Glutamatergic neuron (in vitro differentiated cells): ENCODE results near the gene UNC5CL. TPM values are rescaled to one million over a fixed set of nuclear protein-coding genes. Genes with fewer than 3 reads are reported as not detected.
"Not testable (repeated sequence)": the region's sequence is repeated elsewhere in the genome, so short reads cannot be mapped to it uniquely, and the experiment has no call there.

Experiments used
- DNase-seq: peaks from one replicate; pipeline ENCODE4 v3.0.0; 2022
- H3K27ac Mint-ChIP-seq: one replicate; pipeline ENCODE4 v1.8.0; 2020; ENCODE audit warnings: mild to moderate bottlenecking, mixed read lengths, inconsistent platforms; ENCODE audit not compliant: unreplicated experiment
- H3K27me3 Mint-ChIP-seq: one replicate; pipeline ENCODE4 v1.8.0; 2020; ENCODE audit warnings: mild to moderate bottlenecking, moderate library complexity, mixed read lengths, inconsistent platforms; ENCODE audit not compliant: unreplicated experiment
- H3K36me3 Mint-ChIP-seq: one replicate; pipeline ENCODE4 v1.8.0; 2020; ENCODE audit warnings: mild to moderate bottlenecking, mixed read lengths, inconsistent platforms; ENCODE audit not compliant: unreplicated experiment
- H3K4me1 Mint-ChIP-seq: one replicate; pipeline ENCODE4 v1.8.0; 2020; ENCODE audit warnings: mild to moderate bottlenecking, low read depth, mixed read lengths, inconsistent platforms; ENCODE audit not compliant: unreplicated experiment
- H3K4me3 Mint-ChIP-seq: one replicate; pipeline ENCODE4 v1.8.0; 2020; ENCODE audit warnings: mild to moderate bottlenecking, mixed read lengths, inconsistent platforms; ENCODE audit not compliant: unreplicated experiment
- H3K9me3 Mint-ChIP-seq: one replicate; pipeline ENCODE4 v1.8.0; 2020; ENCODE audit warnings: mild to moderate bottlenecking, moderate library complexity, mixed read lengths, inconsistent platforms; ENCODE audit not compliant: unreplicated experiment
- total RNA-seq: library from RNA; stranded (reverse); fragmentation: NEBNext Ultra II Directional; extraction: Animal tissue kit (Norgen Biotek cat#: 25700); gene quantifications from one replicate; pipeline ENCODE4 v1.2.1, GENCODE V29; 2021; ENCODE audit not compliant: unreplicated experiment
- TF ChIP-seq, protein P1 (sequence below): fragments of 200-600 bp; sonication (generic); IDR thresholded peaks from one replicate; pipeline ENCODE4 v1.5.0; 2021; ENCODE audit not compliant: partially characterized antibody, unreplicated experiment

The UNC5CL gene
- total RNA-seq, 1 donor from 2014 or later, result 1.0 TPM

DNA sequence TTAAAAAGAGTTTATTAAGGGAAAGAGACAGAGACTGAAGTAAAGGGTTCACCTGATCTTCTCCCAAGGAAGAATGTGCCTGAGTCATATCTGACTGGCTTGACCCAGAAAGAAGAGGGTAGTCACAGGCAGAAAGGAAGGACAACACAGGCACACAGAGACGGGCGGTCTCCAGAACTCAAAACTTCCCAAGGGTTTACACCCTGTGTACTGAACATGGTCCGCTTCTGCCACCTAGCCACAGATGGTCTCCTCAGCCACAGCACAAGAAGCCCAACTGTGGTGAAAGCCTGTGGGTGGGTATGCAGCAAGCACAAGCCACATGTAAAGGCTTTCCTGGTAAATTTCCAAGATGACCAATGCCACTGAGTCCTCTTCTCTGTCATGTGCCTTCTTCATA is 17.2 kb downstream of the UNC5CL start:
- Mint-ChIP-seq H3K27ac (no peak overlapping the region), H3K36me3 (peaks cover 3% of the 10 kb centered on the region), H3K4me3 (no peak overlapping the region), H3K27me3 (no peaks in the 10 kb centered on the region), H3K4me1 (no peaks in the 10 kb centered on the region), H3K9me3 (no peaks in the 10 kb centered on the region)
- no peak for DNase-seq
- TF ChIP-seq, protein P1, sequence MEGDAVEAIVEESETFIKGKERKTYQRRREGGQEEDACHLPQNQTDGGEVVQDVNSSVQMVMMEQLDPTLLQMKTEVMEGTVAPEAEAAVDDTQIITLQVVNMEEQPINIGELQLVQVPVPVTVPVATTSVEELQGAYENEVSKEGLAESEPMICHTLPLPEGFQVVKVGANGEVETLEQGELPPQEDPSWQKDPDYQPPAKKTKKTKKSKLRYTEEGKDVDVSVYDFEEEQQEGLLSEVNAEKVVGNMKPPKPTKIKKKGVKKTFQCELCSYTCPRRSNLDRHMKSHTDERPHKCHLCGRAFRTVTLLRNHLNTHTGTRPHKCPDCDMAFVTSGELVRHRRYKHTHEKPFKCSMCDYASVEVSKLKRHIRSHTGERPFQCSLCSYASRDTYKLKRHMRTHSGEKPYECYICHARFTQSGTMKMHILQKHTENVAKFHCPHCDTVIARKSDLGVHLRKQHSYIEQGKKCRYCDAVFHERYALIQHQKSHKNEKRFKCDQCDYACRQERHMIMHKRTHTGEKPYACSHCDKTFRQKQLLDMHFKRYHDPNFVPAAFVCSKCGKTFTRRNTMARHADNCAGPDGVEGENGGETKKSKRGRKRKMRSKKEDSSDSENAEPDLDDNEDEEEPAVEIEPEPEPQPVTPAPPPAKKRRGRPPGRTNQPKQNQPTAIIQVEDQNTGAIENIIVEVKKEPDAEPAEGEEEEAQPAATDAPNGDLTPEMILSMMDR, result no peak

DNA sequence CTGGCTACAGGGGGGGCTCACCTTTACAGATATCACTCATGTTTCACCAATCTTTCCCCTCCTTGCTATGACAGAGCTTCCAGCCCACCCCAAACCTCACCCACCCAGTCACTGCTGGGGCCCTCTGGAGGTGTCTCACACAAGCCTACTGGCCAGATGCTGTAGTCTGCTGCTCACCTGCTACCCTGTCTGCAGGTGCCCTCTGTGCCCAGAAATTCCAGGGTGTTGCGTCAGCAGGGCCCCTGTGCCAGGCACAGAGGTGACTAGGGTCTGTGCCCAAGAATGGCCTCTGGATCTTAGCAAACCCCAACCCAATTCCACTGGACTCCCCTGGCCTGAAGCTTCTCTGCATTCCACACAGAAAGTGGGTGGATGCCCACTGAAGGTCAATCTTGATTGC is 21.4 kb downstream of the UNC5CL start:
- H3K9me3 Mint-ChIP-seq, result no peaks in the 10 kb centered on the region
- TF ChIP-seq, protein P1, result no peak
- no peaks in the 10 kb centered on the region for H3K27me3 Mint-ChIP-seq
- H3K4me1 Mint-ChIP-seq, result peaks cover 2% of the 10 kb centered on the region
- H3K27ac Mint-ChIP-seq, result no peak overlapping the region
- DNase-seq, result no peak
- H3K36me3 Mint-ChIP-seq, result peaks cover 3% of the 10 kb centered on the region
- H3K4me3 Mint-ChIP-seq, result no peak overlapping the region

DNA sequence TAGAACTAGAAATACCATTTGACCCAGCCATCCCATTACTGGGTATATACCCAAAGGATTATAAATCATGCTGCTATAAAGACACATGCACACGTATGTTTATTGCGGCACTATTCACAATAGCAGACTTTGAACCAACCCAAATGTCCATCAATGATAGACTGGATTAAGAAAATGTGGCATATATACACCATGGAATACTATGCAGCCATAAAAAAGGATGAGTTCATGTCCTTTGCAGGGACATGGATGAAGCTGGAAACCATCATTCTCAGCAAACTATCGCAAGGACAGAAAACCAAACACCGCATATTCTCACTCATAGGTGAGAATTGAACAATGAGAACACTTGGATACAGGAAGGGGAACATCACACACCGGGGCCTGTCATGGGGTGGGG is 23.2 kb downstream of the UNC5CL start:
- not testable (repeated sequence) for H3K27me3 Mint-ChIP-seq, H3K27ac Mint-ChIP-seq, H3K4me1 Mint-ChIP-seq, H3K4me3 Mint-ChIP-seq, DNase-seq, H3K36me3 Mint-ChIP-seq, H3K9me3 Mint-ChIP-seq

DNA sequence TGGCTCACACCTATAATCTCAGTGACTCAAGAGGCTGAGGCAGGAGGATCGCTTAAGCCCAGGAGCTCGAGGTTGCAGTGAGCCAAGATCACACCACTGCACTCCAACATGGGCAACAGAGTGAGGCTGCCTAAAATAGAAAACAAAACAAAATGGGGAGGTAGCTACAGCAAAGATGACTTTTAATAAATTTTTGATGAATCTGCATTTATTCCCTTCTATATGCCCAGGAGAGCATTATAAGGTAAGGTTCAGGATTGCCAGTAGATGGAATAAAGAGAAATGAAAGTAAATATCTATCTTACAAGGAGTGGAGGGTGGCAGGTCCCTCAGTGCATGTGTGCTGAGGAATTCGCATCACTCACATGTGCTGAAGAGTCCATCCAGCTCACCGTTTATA is 24.2 kb downstream of the UNC5CL start:
- no peaks in the 10 kb centered on the region for H3K9me3 Mint-ChIP-seq
- no peak overlapping the region for H3K27ac Mint-ChIP-seq
- H3K4me3 Mint-ChIP-seq, result no peak overlapping the region
- peaks cover 6% of the 10 kb centered on the region for H3K36me3 Mint-ChIP-seq
- no peaks in the 10 kb centered on the region for H3K27me3 Mint-ChIP-seq
- TF ChIP-seq, protein P1, result no peak
- DNase-seq, result no peak
- H3K4me1 Mint-ChIP-seq, result peaks cover 8% of the 10 kb centered on the region

DNA sequence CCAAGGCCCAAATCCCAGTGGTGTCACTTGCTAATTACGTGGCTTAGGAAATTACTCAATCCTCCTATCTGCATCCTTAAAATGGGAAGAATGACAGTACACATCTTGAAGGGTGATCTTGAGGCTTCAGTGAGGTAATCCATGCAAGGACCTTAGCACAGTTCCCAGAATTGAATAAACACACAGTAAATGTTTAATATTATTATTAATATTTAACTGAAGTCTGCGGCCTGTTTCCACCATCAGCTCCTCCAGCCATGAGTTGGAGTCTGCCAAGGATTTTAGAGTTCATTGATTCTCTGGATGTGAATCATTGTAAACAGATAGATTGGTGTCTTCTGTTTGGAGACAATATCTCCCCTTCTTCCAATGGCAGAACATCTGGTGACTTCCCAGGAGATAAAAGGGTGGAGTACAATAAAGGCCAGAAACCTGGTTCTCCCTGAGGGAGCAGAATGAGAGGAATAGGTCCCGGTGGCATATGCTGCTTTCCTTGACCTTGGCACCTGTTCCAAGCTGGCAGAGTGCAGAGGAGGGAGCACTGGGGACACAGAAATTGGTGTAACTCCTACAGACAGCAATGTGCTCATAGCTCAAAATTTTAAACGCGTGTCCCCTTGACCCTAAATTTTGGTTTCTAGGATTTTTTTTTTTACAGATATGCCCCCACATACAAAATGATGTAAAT is 25.4 kb downstream of the UNC5CL start:
- Mint-ChIP-seq H3K27me3 (no peaks in the 10 kb centered on the region), H3K4me3 (no peak overlapping the region), H3K4me1 (peaks cover 8% of the 10 kb centered on the region), H3K27ac (no peak overlapping the region), H3K9me3 (no peaks in the 10 kb centered on the region), H3K36me3 (peaks cover 6% of the 10 kb centered on the region)
- DNase-seq, result no peak
- TF ChIP-seq, protein P1, result no peak
